HCT116 (cell line): ENCODE measurements around the gene GFI1B. TPM values are rescaled to one million over a fixed set of nuclear protein-coding genes. Genes with fewer than 3 reads are reported as not detected.

Experiments used
- ATAC-seq: fragments of 200-7000 bp; cut with Tn5 transposase; 2 replicates; pipeline ENCODE4 v1.9.1; 2020; ENCODE audit warnings: mild to moderate bottlenecking, moderate library complexity
- BruUV-seq: library from RNA; stranded (reverse); fragments of 400-500 nt; replicated peaks from 2 replicates; lab custom pipeline; 2021; lab: Mats Ljungman, UMichigan
- CTCF ChIA-PET: fragments of 300-600 bp; sonication (Branson Sonifier 250); formaldehyde crosslinking; loops from one replicate; lab custom pipeline; 2021; ENCODE audit warnings: antibody characterized with exemption; lab: Charles Lee
- POLR2A ChIA-PET: fragments of 300-600, 350-600 bp; sonication (Branson Sonifier 250); formaldehyde crosslinking; loops from one replicate; lab custom pipeline; 2021; ENCODE audit warnings: antibody characterized with exemption; lab: Charles Lee
- RAD21 ChIA-PET, 2 experiments: fragments of 300-600 bp; sonication (Branson Sonifier 250); formaldehyde crosslinking; loops; one replicate each; lab custom pipeline; 2023; ENCODE audit warnings: low total read pairs in 2 of 2; ENCODE audit not compliant: uncharacterized antibody in 2 of 2, unreplicated experiment in 2 of 2, low non-redundant PET in 1 of 2; lab: Charles Lee
- DNase-seq: peaks from one replicate; pipeline ENCODE4 v3.0.0-alpha.2; 2010; ENCODE audit warnings: low read depth, low spot score
- H2AFZ ChIP-seq: fragments of 200-600 bp; shearing (Covaris generic), sonication (generic); 2 replicates; pipeline ENCODE4 v1.6.1; 2017; ENCODE audit warnings: low read depth, mixed run types, mixed read lengths, antibody characterized with exemption, low read length; ENCODE audit not compliant: poor library complexity, severe bottlenecking
- H3K27ac ChIP-seq: 2 replicates; pipeline ENCODE4 v1.5.1; 2012; ENCODE audit warnings: low read depth, low read length
- H3K27me3 ChIP-seq: fragments of 200-600 bp; sonication (generic); 2 replicates; pipeline ENCODE4 v1.6.1; 2016; ENCODE audit warnings: mixed run types, low read length, mixed read lengths; ENCODE audit not compliant: insufficient read depth
- H3K36me3 ChIP-seq, 2 experiments: fragments of 200-500 bp in 1 of 2; fragments of 200-600 bp in 1 of 2; sonication (Bioruptor generic) in 1 of 2; sonication (generic) in 1 of 2; 2 replicates each; pipeline versions ENCODE4 v1.5.1 to v1.6.1; 2014 to 2016; ENCODE audit warnings: low read length in 2 of 2, inconsistent platforms in 1 of 2, mixed read lengths in 1 of 2, mixed run types in 1 of 2; ENCODE audit not compliant: insufficient read depth in 2 of 2, control insufficient read depth in 1 of 2
- H3K4me1 ChIP-seq, 2 experiments: fragments of 200-600 bp in 1 of 2; sonication (generic) in 1 of 2; 2 replicates each; pipeline versions ENCODE4 v1.5.1 to v1.6.1; 2012 to 2017; ENCODE audit warnings: low read length in 2 of 2, inconsistent platforms in 1 of 2, mild to moderate bottlenecking in 1 of 2, mixed read lengths in 1 of 2, mixed run types in 1 of 2, moderate library complexity in 1 of 2; ENCODE audit not compliant: insufficient read depth in 2 of 2, control insufficient read depth in 1 of 2
- H3K4me2 ChIP-seq: fragments of 200-600 bp; sonication (generic); 2 replicates; pipeline ENCODE4 v1.6.1; 2017; ENCODE audit warnings: mixed run types, low read length, mixed read lengths
- H3K4me3 ChIP-seq, 2 experiments: fragments of 200-600 bp in 1 of 2; sonication (generic) in 1 of 2; replicated peaks in 1 of 2; 2 replicates each; pipeline ENCODE4 v1.5.1; 2011 to 2016; ENCODE audit warnings: low read length in 2 of 2, control low read depth in 1 of 2, low read depth in 1 of 2, mild to moderate bottlenecking in 1 of 2, mixed read lengths in 1 of 2, mixed run types in 1 of 2
- H3K79me2 ChIP-seq: fragments of 200-600 bp; sonication (generic); 2 replicates; pipeline ENCODE4 v1.6.1; 2017; ENCODE audit warnings: mild to moderate bottlenecking, mixed run types, low read length, moderate library complexity, mixed read lengths; ENCODE audit not compliant: insufficient read depth
- H3K9ac ChIP-seq: fragments of 200-600 bp; sonication (generic); 2 replicates; pipeline ENCODE4 v1.6.1; 2016; ENCODE audit warnings: low read length, mixed read lengths
- H3K9me2 ChIP-seq: fragments of 200-600 bp; sonication (generic), shearing (Covaris generic); 2 replicates; pipeline ENCODE4 v1.6.1; 2017; ENCODE audit warnings: mixed run types, mild to moderate bottlenecking, moderate library complexity; ENCODE audit not compliant: insufficient read depth
- H3K9me3 ChIP-seq, 2 experiments: fragments of 200-500 bp in 1 of 2; fragments of 200-600 bp in 1 of 2; sonication (Bioruptor generic) in 1 of 2; sonication (generic) in 1 of 2; 2 replicates each; pipeline ENCODE4 v1.6.1; 2014 to 2017; ENCODE audit warnings: low read length in 2 of 2, mixed read lengths in 2 of 2, inconsistent platforms in 1 of 2, low read depth in 1 of 2, mild to moderate bottlenecking in 1 of 2, mixed run types in 1 of 2, moderate library complexity in 1 of 2; ENCODE audit not compliant: control insufficient read depth in 1 of 2, insufficient read depth in 1 of 2
- H4K20me1 ChIP-seq: fragments of 200-600 bp; sonication (generic), shearing (Covaris generic); 2 replicates; pipeline ENCODE4 v1.6.1; 2017; ENCODE audit warnings: mixed run types, mild to moderate bottlenecking, moderate library complexity; ENCODE audit not compliant: insufficient read depth
- CBX3 ChIP-seq: IDR thresholded peaks from 2 replicates; pipeline ENCODE4 v1.6.1; 2012; ENCODE audit warnings: low read depth
- CEBPB ChIP-seq: IDR thresholded peaks from 2 replicates; pipeline ENCODE4 v1.6.1; 2012; ENCODE audit warnings: low read depth
- CTCF ChIP-seq, 3 experiments: fragments of 200-600 bp in 1 of 3; sonication (generic) in 1 of 3; IDR thresholded peaks in 2 of 3; conservative IDR thresholded peaks in 1 of 3; 2 replicates each; pipeline ENCODE4 v1.5.1; 2012 to 2017; ENCODE audit warnings: low read depth in 2 of 3, low read length in 2 of 3, antibody characterized with exemption in 1 of 3, borderline replicate concordance in 1 of 3, control low read depth in 1 of 3, mild to moderate bottlenecking in 1 of 3, mixed read lengths in 1 of 3, mixed run types in 1 of 3, moderate library complexity in 1 of 3; ENCODE audit not compliant: insufficient read depth in 1 of 3
- EGR1 ChIP-seq: IDR thresholded peaks from 2 replicates; pipeline ENCODE4 v1.6.1; 2012; ENCODE audit warnings: low read depth
- ELF1 ChIP-seq: IDR thresholded peaks from 2 replicates; pipeline ENCODE4 v1.6.1; 2012; ENCODE audit warnings: low read depth, borderline replicate concordance
- EZH2 ChIP-seq: fragments of 200-600 bp; sonication (generic); IDR thresholded peaks from 2 replicates; pipeline ENCODE4 v1.6.1; 2017; ENCODE audit warnings: antibody characterized with exemption, mixed run types
- EZH2phosphoT487 ChIP-seq: fragments of 200-600 bp; IDR thresholded peaks from 2 replicates; pipeline ENCODE4 v1.6.1; 2018; ENCODE audit warnings: antibody characterized with exemption, borderline replicate concordance
- FOSL1 ChIP-seq: IDR thresholded peaks from 2 replicates; pipeline ENCODE4 v1.6.1; 2012; ENCODE audit warnings: low read depth
- JUND ChIP-seq: IDR thresholded peaks from 2 replicates; pipeline ENCODE4 v1.6.1; 2012
- MAX ChIP-seq: IDR thresholded peaks from 2 replicates; pipeline ENCODE4 v1.6.1; 2012
- POLR2AphosphoS5 ChIP-seq: IDR thresholded peaks from 2 replicates; pipeline ENCODE4 v1.6.1; 2011; ENCODE audit warnings: mild to moderate bottlenecking, low read depth, low read length, moderate library complexity
- RAD21 ChIP-seq: IDR thresholded peaks from 2 replicates; pipeline ENCODE4 v1.6.1; 2012; ENCODE audit warnings: low read depth, mild to moderate bottlenecking
- REST ChIP-seq: IDR thresholded peaks from 2 replicates; pipeline ENCODE4 v1.6.1; 2012; ENCODE audit warnings: low read depth
- SIN3A ChIP-seq: IDR thresholded peaks from 2 replicates; pipeline ENCODE4 v1.6.1; 2012; ENCODE audit warnings: low read depth
- SP1 ChIP-seq: IDR thresholded peaks from 2 replicates; pipeline ENCODE4 v1.6.1; 2012; ENCODE audit warnings: low read depth
- SRF ChIP-seq: IDR thresholded peaks from 2 replicates; pipeline ENCODE4 v1.6.1; 2012; ENCODE audit warnings: low read depth
- TCF7L2 ChIP-seq: IDR thresholded peaks from 2 replicates; pipeline ENCODE4 v1.7.0; 2011; ENCODE audit warnings: borderline replicate concordance, inconsistent platforms; ENCODE audit not compliant: insufficient read depth, insufficient read length; ENCODE audit errors: extremely low read depth
- YY1 ChIP-seq: IDR thresholded peaks from 2 replicates; pipeline ENCODE4 v1.6.1; 2011; ENCODE audit warnings: low read length, low read depth, moderate library complexity, mild to moderate bottlenecking; ENCODE audit not compliant: insufficient replicate concordance; ENCODE audit errors: extremely low read depth
- ZFX ChIP-seq: fragments of 450-650 bp; IDR thresholded peaks from 2 replicates; pipeline ENCODE4 v1.6.1; 2017
- intact Hi-C: fragments of 100-400 bp; cut with micrococcal nuclease; formaldehyde crosslinking; loops from 2 replicates; pipeline ENCODE4 v1.10.0; 2022
- total RNA-seq: library from RNA; stranded (reverse); gene quantifications from one replicate; pipeline ENCODE4 v1.2.1, GENCODE V29; 2021; ENCODE audit not compliant: unreplicated experiment

GFI1B gene
- total RNA-seq, 1 experiment from 2014 or later: 0.20 TPM

GRCh38 chr9:133035669-133036068 is 57.2 kb downstream of the GFI1B start:
- H3K9me3 ChIP-seq: no peaks in the 10 kb centered on the region

More at GRCh38 chr9:133035669-133036068, 57.2 kb downstream of the GFI1B start:
- Histone ChIP-seq H3K36me3 (peaks cover 7 to 12% of the 10 kb centered on the region in 2 experiments; a peak in 1 of 4 replicates), H3K27me3 (no peaks in the 10 kb centered on the region), H3K4me3 (no peak overlapping the region), H4K20me1 (no peaks in the 10 kb centered on the region), H3K4me1 (peaks cover 3 to 11% of the 10 kb centered on the region in 2 experiments; a peak in 3 of 4 replicates), H3K9me2 (no peaks in the 10 kb centered on the region), H3K4me2 (no peak overlapping the region), H3K27ac (no peak overlapping the region), H3K9ac (no peak overlapping the region), H2AFZ (no peak overlapping the region), H3K79me2 (peaks cover 96% of the 10 kb centered on the region)
- DNase-seq (no peak), ATAC-seq (no peak)
- CTCF ChIA-PET: no interaction called here
- BruUV-seq: no TSS peak
- intact Hi-C loops: no loop called here
- RAD21 ChIA-PET: no interaction called here
- POLR2A ChIA-PET: no interaction called here
- TF ChIP-seq EZH2 (no peak), TCF7L2 (no peak), MAX (no peak), FOSL1 (no peak), POLR2AphosphoS5 (no peak), SRF (no peak), SP1 (no peak), SIN3A (no peak), EZH2phosphoT487 (no peak), CTCF (IDR thresholded peaks at IDR 0.05 in 2 of 3, conservative IDR thresholded peaks at IDR 0.05 in 1 of 3; ENCODE audit: borderline replicate concordance in 1 of 3, insufficient read depth in 1 of 3, low read depth in 2 of 3, low read length in 2 of 3) (no peak), EGR1 (no peak), RAD21 (no peak), YY1 (no peak), ELF1 (no peak), ZFX (no peak), CEBPB (no peak), JUND (no peak), REST (no peak), CBX3 (no peak)
